Measurements from ENCODE around the gene GPR160.

GPR160 gene

DNA sequence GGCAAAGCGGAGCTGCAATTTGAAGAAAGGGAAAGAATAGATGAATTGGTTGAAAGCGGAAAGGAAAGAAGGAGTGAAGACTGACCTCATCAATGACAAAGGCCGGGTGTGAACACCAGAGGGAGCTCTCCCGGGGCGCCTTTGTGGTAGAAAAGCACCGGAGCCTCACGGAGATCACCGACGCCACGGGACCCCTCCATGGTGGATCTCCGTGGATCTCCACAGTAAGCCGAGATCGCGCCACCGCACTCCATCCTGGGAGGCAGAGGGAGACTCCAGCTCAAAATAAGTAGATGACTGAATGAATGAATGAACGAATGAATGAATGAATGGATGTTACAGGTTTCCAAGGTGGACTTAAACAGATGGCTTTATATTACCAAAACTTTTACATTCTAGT, 25.0 kb downstream of the GPR160 start:
- no peaks in the 10 kb centered on the region for H3K9me3 ChIP-seq (ENCODE audit: control insufficient read depth, low read length)

GRCh38 chr3:170063691-170064090, 25.9 kb downstream of the GPR160 start:
- no peaks in the 10 kb centered on the region for H3K9me3 ChIP-seq (ENCODE audit: control insufficient read depth, low read length)
- H3K4me1 ChIP-seq (ENCODE audit: control insufficient read depth, insufficient read depth, low read length, poor library complexity, severe bottlenecking), result no peaks in the 10 kb centered on the region
- no peak overlapping the region for H3K4me3 ChIP-seq (ENCODE audit: insufficient read depth, low read depth, low read length, poor library complexity, severe bottlenecking)
- H3K27me3 ChIP-seq (replicated peaks; ENCODE audit: control insufficient read depth, insufficient read depth, low read length, poor library complexity, severe bottlenecking), result no peaks in the 10 kb centered on the region
- DNase-seq, result no peak
- H3K27ac ChIP-seq (ENCODE audit: insufficient read depth, low read length, poor library complexity, severe bottlenecking), result no peak overlapping the region
- no peaks in the 10 kb centered on the region for H3K36me3 ChIP-seq (ENCODE audit: control insufficient read depth, insufficient read depth, low read length)

More for the DNA sequence above, 25.0 kb downstream of the GPR160 start:
- Histone ChIP-seq H3K4me3 (ENCODE audit: insufficient read depth, low read depth, low read length, poor library complexity, severe bottlenecking) (no peak overlapping the region), H3K4me1 (ENCODE audit: control insufficient read depth, insufficient read depth, low read length, poor library complexity, severe bottlenecking) (peaks cover 4% of the 10 kb centered on the region), H3K36me3 (ENCODE audit: control insufficient read depth, insufficient read depth, low read length) (no peaks in the 10 kb centered on the region), H3K27ac (ENCODE audit: insufficient read depth, low read length, poor library complexity, severe bottlenecking) (no peak overlapping the region), H3K27me3 (replicated peaks; ENCODE audit: control insufficient read depth, insufficient read depth, low read length, poor library complexity, severe bottlenecking) (no peaks in the 10 kb centered on the region)
- DNase-seq, result no peak

GRCh38 chr3:170064108-170064507, 26.3 kb downstream of the GPR160 start:
- no peak for DNase-seq
- Histone ChIP-seq H3K36me3 (ENCODE audit: control insufficient read depth, insufficient read depth, low read length) (no peaks in the 10 kb centered on the region), H3K9me3 (ENCODE audit: control insufficient read depth, low read length) (no peaks in the 10 kb centered on the region), H3K4me3 (ENCODE audit: insufficient read depth, low read depth, low read length, poor library complexity, severe bottlenecking) (no peak overlapping the region), H3K27me3 (replicated peaks; ENCODE audit: control insufficient read depth, insufficient read depth, low read length, poor library complexity, severe bottlenecking) (no peaks in the 10 kb centered on the region), H3K27ac (ENCODE audit: insufficient read depth, low read length, poor library complexity, severe bottlenecking) (no peak overlapping the region), H3K4me1 (ENCODE audit: control insufficient read depth, insufficient read depth, low read length, poor library complexity, severe bottlenecking) (no peaks in the 10 kb centered on the region)

GRCh38 chr3:170075441-170076091, 37.8 kb downstream of the GPR160 start:
- Histone ChIP-seq H3K9me3 (ENCODE audit: control insufficient read depth, low read length) (no peaks in the 10 kb centered on the region), H3K4me3 (ENCODE audit: insufficient read depth, low read depth, low read length, poor library complexity, severe bottlenecking) (no peak overlapping the region), H3K27ac (ENCODE audit: insufficient read depth, low read length, poor library complexity, severe bottlenecking) (no peak overlapping the region), H3K27me3 (replicated peaks; ENCODE audit: control insufficient read depth, insufficient read depth, low read length, poor library complexity, severe bottlenecking) (no peaks in the 10 kb centered on the region), H3K4me1 (ENCODE audit: control insufficient read depth, insufficient read depth, low read length, poor library complexity, severe bottlenecking) (no peaks in the 10 kb centered on the region), H3K36me3 (ENCODE audit: control insufficient read depth, insufficient read depth, low read length) (no peaks in the 10 kb centered on the region)
- no peak for DNase-seq

GRCh38 chr3:170076715-170077238, 39.0 kb downstream of the GPR160 start:
- no peaks in the 10 kb centered on the region for H3K9me3 ChIP-seq (ENCODE audit: control insufficient read depth, low read length)
- no peaks in the 10 kb centered on the region for H3K36me3 ChIP-seq (ENCODE audit: control insufficient read depth, insufficient read depth, low read length)
- H3K27ac ChIP-seq (ENCODE audit: insufficient read depth, low read length, poor library complexity, severe bottlenecking), result no peak overlapping the region
- DNase-seq, result no peak
- no peaks in the 10 kb centered on the region for H3K27me3 ChIP-seq (replicated peaks; ENCODE audit: control insufficient read depth, insufficient read depth, low read length, poor library complexity, severe bottlenecking)
- H3K4me3 ChIP-seq (ENCODE audit: insufficient read depth, low read depth, low read length, poor library complexity, severe bottlenecking), result no peak overlapping the region
- no peaks in the 10 kb centered on the region for H3K4me1 ChIP-seq (ENCODE audit: control insufficient read depth, insufficient read depth, low read length, poor library complexity, severe bottlenecking)

GRCh38 chr3:170077361-170077760, 39.6 kb downstream of the GPR160 start:
- no peak overlapping the region for H3K27ac ChIP-seq (ENCODE audit: insufficient read depth, low read length, poor library complexity, severe bottlenecking)
- no peaks in the 10 kb centered on the region for H3K27me3 ChIP-seq (replicated peaks; ENCODE audit: control insufficient read depth, insufficient read depth, low read length, poor library complexity, severe bottlenecking)
- no peak for DNase-seq
- H3K36me3 ChIP-seq (ENCODE audit: control insufficient read depth, insufficient read depth, low read length), result no peaks in the 10 kb centered on the region
- H3K4me3 ChIP-seq (ENCODE audit: insufficient read depth, low read depth, low read length, poor library complexity, severe bottlenecking), result no peak overlapping the region
- no peaks in the 10 kb centered on the region for H3K4me1 ChIP-seq (ENCODE audit: control insufficient read depth, insufficient read depth, low read length, poor library complexity, severe bottlenecking)
- H3K9me3 ChIP-seq (ENCODE audit: control insufficient read depth, low read length), result no peaks in the 10 kb centered on the region

DNA sequence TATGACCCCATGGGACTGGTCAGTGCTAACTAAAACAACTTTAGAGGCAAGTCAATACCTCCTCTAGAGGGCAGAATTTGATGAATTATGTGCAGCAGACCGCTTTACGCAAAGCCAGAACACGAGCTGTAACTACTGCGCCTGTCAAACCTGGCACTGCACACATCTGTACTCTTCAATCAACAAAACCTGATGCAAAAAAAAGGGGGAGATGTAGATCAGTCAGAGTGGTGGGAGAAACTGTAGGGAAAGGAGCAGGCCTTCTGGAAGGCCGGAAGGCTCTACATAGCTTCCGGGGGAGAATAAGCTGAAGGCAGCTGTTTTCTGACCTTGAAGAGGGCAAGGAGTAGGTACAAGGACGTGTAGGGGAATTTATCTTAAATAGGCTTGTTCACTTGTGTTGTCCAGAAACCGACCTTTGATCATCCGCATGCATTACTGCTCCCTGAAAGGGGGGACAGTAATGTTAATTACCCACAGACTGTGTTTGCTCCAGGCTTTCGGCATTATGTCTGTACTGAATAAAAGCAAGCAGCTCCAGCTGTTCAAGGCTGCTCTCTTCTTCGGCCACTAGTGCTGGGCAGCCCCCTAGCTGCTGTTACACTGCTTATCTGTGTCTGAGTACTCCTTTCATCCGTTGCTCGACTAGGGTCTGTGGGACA, 41.0 kb downstream of the GPR160 start:
- Histone ChIP-seq H3K4me3 (ENCODE audit: insufficient read depth, low read depth, low read length, poor library complexity, severe bottlenecking) (no peak overlapping the region), H3K9me3 (ENCODE audit: control insufficient read depth, low read length) (no peaks in the 10 kb centered on the region), H3K4me1 (ENCODE audit: control insufficient read depth, insufficient read depth, low read length, poor library complexity, severe bottlenecking) (no peaks in the 10 kb centered on the region), H3K36me3 (ENCODE audit: control insufficient read depth, insufficient read depth, low read length) (no peaks in the 10 kb centered on the region), H3K27me3 (replicated peaks; ENCODE audit: control insufficient read depth, insufficient read depth, low read length, poor library complexity, severe bottlenecking) (no peaks in the 10 kb centered on the region), H3K27ac (ENCODE audit: insufficient read depth, low read length, poor library complexity, severe bottlenecking) (no peak overlapping the region)
- DNase-seq, result no peak

DNA sequence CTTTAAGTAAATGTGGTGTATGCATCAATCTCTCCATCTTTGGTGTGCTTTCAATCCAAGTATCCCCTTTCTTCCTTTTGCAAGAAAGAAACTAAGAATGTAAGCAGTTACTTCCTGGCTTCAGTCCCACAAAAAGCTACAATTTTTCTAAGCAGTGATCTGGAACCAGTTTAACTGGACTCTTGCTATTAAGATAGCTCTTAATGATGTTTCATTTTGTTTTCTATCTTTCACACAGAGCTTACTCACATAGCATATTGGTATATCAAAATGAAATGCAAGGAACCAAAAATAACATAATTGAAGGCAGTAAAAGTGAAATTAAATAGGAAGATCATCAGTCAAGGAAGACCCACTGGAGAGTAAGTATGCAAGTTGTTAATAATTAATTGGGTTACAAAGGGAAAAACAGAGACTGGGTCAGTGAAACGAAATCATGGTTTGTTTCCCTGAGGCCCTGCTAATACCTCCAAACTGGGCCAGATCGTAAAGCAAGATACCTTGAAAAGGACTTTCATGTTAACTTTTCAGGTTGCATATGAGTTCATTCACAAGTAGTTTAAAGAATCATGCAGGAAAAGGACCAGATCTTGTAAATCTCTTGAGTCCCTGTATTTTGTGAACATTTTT, 41.9 kb downstream of the GPR160 start:
- no peaks in the 10 kb centered on the region for H3K36me3 ChIP-seq (ENCODE audit: control insufficient read depth, insufficient read depth, low read length)
- no peak for DNase-seq
- no peak overlapping the region for H3K27ac ChIP-seq (ENCODE audit: insufficient read depth, low read length, poor library complexity, severe bottlenecking)
- H3K4me1 ChIP-seq (ENCODE audit: control insufficient read depth, insufficient read depth, low read length, poor library complexity, severe bottlenecking), result no peaks in the 10 kb centered on the region
- no peak overlapping the region for H3K4me3 ChIP-seq (ENCODE audit: insufficient read depth, low read depth, low read length, poor library complexity, severe bottlenecking)
- no peaks in the 10 kb centered on the region for H3K9me3 ChIP-seq (ENCODE audit: control insufficient read depth, low read length)
- H3K27me3 ChIP-seq (replicated peaks; ENCODE audit: control insufficient read depth, insufficient read depth, low read length, poor library complexity, severe bottlenecking), result no peaks in the 10 kb centered on the region

GRCh38 chr3:170080605-170081004, 42.8 kb downstream of the GPR160 start:
- DNase-seq, result no peak
- H3K4me1 ChIP-seq (ENCODE audit: control insufficient read depth, insufficient read depth, low read length, poor library complexity, severe bottlenecking), result no peaks in the 10 kb centered on the region
- peaks cover 2% of the 10 kb centered on the region for H3K36me3 ChIP-seq (ENCODE audit: control insufficient read depth, insufficient read depth, low read length)
- no peaks in the 10 kb centered on the region for H3K9me3 ChIP-seq (ENCODE audit: control insufficient read depth, low read length)
- no peak overlapping the region for H3K27ac ChIP-seq (ENCODE audit: insufficient read depth, low read length, poor library complexity, severe bottlenecking)
- H3K27me3 ChIP-seq (replicated peaks; ENCODE audit: control insufficient read depth, insufficient read depth, low read length, poor library complexity, severe bottlenecking), result no peaks in the 10 kb centered on the region
- no peak overlapping the region for H3K4me3 ChIP-seq (ENCODE audit: insufficient read depth, low read depth, low read length, poor library complexity, severe bottlenecking)

Data from effector memory CD4-positive, alpha-beta T cell (primary cell).